Measurements from ENCODE around the gene SORCS3. TPM values are rescaled to one million over a fixed set of nuclear protein-coding genes. Genes with fewer than 3 reads are reported as not detected.

The SORCS3 gene
- total RNA-seq, 4 donors from 2014 or later = not detected

DNA sequence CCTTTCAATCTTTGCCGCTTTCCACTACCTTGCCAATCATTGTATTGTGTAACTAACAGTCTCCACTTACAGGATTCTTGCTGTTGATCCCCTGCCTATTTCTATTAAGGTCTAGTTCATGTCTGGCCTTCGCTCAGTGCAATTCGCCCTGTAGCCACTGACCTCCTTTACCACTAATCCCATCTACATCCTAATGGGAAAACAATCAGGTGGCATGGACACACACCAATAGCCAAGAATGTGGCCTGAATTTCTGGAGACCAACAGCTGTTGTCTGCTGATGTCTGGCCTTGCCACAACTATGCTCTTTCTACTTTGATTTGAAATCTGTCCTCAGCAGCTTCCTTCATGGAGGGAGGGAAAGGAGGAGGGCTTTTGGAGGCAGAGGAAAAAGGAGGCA, 546.2 kb downstream of the SORCS3 start:
- H3K4me1 ChIP-seq = no peaks in the 10 kb centered on the region
- 79 to 84% methylated on average over 3 of the region's 3 CpGs for WGBS, 2 donors
- no peak overlapping the region for H3K4me3 ChIP-seq (replicated peaks in 1 of 3)
- no peaks in the 10 kb centered on the region for H3K9me3 ChIP-seq
- DNase-seq = no peak
- intact Hi-C loops (cut with DNase I) = no loop called here
- TF ChIP-seq, protein P1, sequence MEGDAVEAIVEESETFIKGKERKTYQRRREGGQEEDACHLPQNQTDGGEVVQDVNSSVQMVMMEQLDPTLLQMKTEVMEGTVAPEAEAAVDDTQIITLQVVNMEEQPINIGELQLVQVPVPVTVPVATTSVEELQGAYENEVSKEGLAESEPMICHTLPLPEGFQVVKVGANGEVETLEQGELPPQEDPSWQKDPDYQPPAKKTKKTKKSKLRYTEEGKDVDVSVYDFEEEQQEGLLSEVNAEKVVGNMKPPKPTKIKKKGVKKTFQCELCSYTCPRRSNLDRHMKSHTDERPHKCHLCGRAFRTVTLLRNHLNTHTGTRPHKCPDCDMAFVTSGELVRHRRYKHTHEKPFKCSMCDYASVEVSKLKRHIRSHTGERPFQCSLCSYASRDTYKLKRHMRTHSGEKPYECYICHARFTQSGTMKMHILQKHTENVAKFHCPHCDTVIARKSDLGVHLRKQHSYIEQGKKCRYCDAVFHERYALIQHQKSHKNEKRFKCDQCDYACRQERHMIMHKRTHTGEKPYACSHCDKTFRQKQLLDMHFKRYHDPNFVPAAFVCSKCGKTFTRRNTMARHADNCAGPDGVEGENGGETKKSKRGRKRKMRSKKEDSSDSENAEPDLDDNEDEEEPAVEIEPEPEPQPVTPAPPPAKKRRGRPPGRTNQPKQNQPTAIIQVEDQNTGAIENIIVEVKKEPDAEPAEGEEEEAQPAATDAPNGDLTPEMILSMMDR (IDR thresholded peaks at IDR 0.05) = no peak
- TF ChIP-seq POLR2A (IDR thresholded peaks at IDR 0.05) = no peak
- H3K27me3 ChIP-seq = no peaks in the 10 kb centered on the region
- no peak overlapping the region for H3K27ac ChIP-seq
- no peaks in the 10 kb centered on the region for H3K36me3 ChIP-seq

DNA sequence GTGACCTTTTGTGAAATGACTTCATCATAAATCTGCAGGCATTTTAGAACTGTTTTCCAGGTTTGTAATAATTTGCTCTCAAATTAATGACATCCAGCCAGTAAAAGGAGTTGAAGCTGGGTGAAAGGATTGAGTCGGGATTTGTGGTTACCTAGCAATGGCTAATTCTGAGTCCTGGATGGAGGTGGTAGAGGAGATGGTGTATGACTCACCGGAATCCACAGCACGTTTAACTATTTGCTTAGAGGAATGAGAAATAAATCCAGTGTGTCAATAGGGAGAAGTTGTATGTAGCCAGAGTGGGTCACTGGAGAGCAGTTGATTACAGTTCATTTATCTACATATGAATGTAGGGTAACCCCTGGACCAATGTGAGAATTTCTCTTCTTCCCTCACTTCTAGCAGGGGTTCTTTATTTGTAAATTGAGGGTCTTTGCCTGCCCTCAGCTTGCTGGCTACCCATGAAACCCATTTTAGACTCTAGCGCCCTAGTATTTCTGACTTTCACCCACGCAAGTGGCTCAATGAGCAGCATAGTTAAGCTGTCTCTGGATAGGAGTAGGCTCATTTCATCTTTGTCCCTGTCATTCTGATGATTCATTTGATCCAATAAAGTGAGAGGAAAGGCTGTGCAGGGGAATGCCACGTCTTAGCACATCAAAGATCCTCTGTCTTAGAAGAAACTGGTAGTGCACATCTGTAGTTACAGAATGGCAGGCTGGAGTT, 547.8 kb downstream of the SORCS3 start:
- Histone ChIP-seq H3K4me1 (no peaks in the 10 kb centered on the region), H3K9me3 (no peaks in the 10 kb centered on the region), H3K4me3 (replicated peaks in 1 of 3) (no peak overlapping the region), H3K27ac (no peak overlapping the region), H3K36me3 (no peaks in the 10 kb centered on the region), H3K27me3 (no peaks in the 10 kb centered on the region)
- DNase-seq = no peak
- intact Hi-C loops (cut with DNase I) = no loop called here
- no peak for TF ChIP-seq POLR2A (IDR thresholded peaks at IDR 0.05)
- TF ChIP-seq, protein P1 (IDR thresholded peaks at IDR 0.05) = no peak
- 63 to 65% methylated on average over 6 of the region's 6 CpGs for WGBS, 2 donors

DNA sequence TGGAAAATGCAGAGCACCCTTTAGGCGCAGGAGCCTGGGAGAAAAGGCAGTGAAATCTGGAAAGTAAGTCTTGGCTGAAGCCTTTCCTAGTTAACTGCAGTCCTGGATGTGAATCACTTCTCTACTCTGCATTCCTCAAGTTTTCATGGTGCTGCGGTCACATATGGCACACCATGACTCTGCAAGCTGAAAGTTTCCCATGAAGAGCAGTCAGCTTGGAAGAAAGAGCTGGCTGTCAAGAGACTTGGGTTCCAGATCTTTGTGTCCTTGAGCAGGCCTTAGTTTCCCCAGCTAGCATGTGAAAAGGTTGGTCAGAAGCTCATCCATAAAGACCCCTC, 548.3 kb downstream of the SORCS3 start:
- TF ChIP-seq, protein P1 (IDR thresholded peaks at IDR 0.05) = no peak
- TF ChIP-seq POLR2A (IDR thresholded peaks at IDR 0.05) = no peak
- Histone ChIP-seq H3K36me3 (no peaks in the 10 kb centered on the region), H3K27me3 (no peaks in the 10 kb centered on the region), H3K9me3 (no peaks in the 10 kb centered on the region), H3K27ac (no peak overlapping the region), H3K4me3 (replicated peaks in 1 of 3) (no peak overlapping the region), H3K4me1 (no peaks in the 10 kb centered on the region)
- DNase-seq = no peak
- 92 to 100% methylated on average over 2 of the region's 2 CpGs for WGBS, 2 donors
- intact Hi-C loops (cut with DNase I) = no loop called here

DNA sequence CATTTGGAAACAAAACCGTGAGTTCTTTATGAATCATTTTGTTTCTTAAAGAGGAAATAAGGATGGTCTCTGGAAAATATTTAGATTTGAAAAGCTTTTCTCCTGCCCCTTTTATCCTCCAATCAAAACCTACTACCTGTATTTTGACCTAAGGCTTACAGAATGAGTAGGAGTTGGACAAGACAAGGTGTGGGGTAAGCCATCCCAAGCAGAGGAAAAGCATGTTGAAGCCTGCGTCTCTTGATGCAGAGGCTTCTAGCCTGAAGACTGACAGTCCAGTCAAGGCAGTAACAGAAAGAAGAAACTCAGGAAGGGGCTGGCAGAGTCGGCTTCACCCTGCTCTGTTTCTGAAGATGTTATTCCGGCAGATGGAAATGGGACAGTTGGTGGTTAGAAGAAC, 551.1 kb downstream of the SORCS3 start:
- no peak overlapping the region for H3K27ac ChIP-seq
- H3K9me3 ChIP-seq = no peaks in the 10 kb centered on the region
- intact Hi-C loops (cut with DNase I) = no loop called here
- H3K36me3 ChIP-seq = no peaks in the 10 kb centered on the region
- no peaks in the 10 kb centered on the region for H3K27me3 ChIP-seq
- no peaks in the 10 kb centered on the region for H3K4me1 ChIP-seq
- TF ChIP-seq POLR2A (IDR thresholded peaks at IDR 0.05) = no peak
- TF ChIP-seq, protein P1 (IDR thresholded peaks at IDR 0.05) = no peak
- H3K4me3 ChIP-seq (replicated peaks in 1 of 3) = no peak overlapping the region
- no peak for DNase-seq
- WGBS, 2 donors = 86 to 87% methylated on average over 4 of the region's 4 CpGs

DNA sequence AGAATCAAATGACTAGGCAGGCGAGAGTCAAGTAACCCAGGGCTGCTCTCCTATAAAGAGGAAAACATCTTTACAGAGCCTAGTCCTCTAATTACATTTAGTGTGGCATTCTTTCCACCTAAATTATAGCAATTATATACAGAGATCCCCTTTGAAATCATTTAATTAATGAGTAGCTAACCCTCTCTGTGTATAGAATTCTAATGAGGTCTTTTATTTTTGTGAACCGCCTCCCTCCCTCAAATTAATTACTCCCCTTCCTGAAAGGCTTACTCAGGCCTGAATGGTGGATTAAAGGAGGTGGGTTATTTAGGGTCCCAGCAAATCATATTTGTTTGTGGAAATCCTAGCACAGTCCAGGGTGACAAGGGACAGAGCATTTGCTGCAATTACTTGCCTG, 551.8 kb downstream of the SORCS3 start:
- intact Hi-C loops (cut with DNase I) = no loop called here
- no peak for DNase-seq
- Histone ChIP-seq H3K27me3 (no peaks in the 10 kb centered on the region), H3K4me3 (replicated peaks in 1 of 3) (no peak overlapping the region), H3K27ac (no peak overlapping the region), H3K9me3 (no peaks in the 10 kb centered on the region), H3K36me3 (no peaks in the 10 kb centered on the region), H3K4me1 (no peaks in the 10 kb centered on the region)
- 84 to 85% methylated on average over 2 of the region's 2 CpGs for WGBS, 2 donors
- TF ChIP-seq, protein P1 (IDR thresholded peaks at IDR 0.05) = no peak
- TF ChIP-seq POLR2A (IDR thresholded peaks at IDR 0.05) = no peak
